HG03064 (cell line): ENCODE data around the gene GSK3A.

ENCODE experiments used
- ATAC-seq: cut with Tn5 transposase; IDR thresholded peaks from one replicate; pipeline ENCODE4 v1.9.1; 2021; ENCODE audit warnings: low read depth; ENCODE audit not compliant: unreplicated experiment

The GSK3A gene

DNA sequence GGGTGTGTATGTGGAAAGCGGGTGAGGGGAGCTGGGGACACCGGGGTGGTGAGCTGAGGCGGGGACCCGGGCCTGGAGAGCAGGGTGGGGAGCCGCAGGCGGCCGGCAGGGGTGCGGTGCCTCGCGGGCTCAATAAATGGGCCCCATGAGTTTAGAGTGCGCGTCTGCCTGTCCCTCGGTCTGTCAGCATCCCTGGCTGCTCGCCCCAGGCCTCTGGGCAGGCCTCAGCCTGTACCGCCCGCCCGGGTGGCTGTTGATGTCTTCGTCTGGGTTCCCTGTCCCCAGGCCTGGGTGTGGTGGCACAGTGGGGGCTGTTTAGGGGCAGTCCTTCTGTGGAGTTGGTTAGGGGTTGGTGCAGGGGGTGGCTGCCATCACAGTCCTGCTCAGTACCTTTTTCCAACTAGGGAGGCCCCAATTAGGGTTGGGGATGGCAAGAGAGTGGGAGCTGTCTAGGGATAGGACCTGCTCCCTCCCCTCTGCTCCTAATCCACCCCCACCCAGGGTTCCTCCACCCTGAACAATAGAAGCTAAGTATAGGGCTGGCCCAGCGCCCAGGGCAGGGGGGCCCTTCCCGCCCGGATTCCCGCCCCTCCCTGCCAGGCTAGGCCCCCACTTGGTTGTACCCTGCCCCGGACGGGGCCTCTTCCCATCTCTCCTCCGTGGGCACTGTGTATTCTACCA, 38.9 kb upstream of the GSK3A start:
- no peak for ATAC-seq

DNA sequence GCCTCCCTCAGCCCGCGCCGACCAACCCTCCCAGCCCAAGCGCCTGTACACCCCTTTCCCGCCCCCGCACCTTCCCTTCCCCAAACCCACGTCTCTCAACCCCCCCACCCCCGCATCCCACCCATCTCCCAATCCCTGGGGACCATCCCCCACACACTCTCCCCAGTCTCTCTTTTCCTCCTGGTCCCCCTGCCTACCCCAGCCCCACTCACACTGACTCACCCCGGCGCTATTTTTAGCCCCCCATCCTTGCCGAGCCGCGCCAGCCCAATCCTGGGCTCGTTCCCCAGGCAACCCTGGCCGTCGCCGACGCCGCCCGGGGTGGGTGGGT, 38.4 kb upstream of the GSK3A start:
- no peak for ATAC-seq

DNA sequence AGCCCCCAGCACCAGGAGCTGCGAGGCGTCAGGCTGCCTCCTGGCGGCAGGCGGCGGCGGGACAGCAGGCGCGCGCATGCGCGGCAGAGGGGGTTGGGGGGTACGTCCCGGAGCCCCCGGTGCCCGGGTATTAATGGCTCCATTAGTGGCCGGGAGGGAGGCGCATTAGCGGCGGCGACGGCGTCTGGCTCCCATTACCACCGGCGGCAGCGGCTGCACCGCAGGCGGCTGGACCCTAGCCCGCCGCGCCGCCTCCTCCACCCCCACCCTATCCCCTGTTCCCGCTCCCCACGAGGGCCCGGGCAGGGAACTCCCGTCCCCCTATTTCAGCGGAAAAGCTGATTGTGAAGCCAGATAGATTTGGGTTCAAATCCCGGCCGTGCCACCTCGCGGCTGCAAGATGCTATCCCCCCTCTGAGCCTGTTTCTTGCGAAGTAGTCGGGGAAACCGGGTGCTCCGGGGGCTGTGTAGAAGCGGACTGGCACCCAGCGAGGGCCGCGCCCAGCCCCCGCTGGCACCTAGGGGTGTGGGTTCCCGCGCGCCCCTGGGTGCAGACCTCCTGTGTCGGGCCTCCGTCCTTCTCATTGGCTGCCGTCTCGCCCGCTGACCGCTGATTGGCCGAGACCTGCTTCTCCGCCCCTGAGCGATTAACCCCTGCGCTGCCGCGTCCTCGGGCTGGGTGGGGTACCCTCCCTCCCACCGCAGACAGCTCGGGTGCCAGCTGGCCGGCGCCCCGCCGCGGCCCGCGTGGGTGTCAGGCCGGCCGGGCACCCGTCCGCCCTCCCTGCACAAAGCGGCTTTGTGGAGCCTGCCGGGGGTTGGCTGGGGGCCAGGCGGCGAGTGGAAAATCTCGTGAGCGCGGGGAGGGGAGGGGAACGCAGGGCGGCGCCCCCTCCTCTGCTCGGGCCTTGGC, 37.8 kb upstream of the GSK3A start:
- ATAC-seq: no peak

DNA sequence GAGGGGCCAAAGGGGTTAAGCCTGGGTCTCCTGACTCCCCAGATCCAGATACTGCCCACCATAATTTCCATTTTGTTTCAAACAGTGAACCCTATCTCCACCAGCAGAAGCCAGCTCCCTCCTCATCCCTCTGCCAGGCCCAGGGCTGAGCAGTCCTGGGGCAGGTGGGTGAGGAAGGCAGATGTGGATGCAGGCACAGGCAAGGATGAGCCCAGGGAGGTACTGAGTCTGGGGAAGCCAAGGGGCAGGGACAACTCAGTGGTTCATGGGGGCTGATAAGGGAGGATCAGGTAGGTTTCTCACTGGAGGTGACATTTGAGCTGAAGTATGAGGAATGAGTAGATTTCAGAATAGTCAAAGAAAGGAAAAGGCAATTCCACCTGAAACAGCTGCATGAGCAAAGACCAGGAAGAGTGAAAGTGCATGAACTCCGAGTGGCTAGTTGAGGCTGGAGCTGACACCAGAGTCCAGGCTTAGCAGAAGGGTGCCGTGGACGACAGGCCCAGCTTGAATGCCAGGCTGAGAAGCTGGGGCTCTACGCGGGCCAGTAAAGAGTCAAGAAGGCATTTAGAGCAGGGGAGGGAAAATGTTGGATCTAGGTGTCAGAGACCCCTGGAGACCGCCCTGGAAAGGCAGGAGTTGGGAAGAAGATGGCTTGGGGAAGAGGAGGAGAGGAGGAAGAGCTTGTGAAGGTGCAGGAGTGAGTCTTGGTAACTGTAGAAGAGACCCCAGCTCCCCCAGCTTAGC, 36.9 kb upstream of the GSK3A start:
- no peak for ATAC-seq

DNA sequence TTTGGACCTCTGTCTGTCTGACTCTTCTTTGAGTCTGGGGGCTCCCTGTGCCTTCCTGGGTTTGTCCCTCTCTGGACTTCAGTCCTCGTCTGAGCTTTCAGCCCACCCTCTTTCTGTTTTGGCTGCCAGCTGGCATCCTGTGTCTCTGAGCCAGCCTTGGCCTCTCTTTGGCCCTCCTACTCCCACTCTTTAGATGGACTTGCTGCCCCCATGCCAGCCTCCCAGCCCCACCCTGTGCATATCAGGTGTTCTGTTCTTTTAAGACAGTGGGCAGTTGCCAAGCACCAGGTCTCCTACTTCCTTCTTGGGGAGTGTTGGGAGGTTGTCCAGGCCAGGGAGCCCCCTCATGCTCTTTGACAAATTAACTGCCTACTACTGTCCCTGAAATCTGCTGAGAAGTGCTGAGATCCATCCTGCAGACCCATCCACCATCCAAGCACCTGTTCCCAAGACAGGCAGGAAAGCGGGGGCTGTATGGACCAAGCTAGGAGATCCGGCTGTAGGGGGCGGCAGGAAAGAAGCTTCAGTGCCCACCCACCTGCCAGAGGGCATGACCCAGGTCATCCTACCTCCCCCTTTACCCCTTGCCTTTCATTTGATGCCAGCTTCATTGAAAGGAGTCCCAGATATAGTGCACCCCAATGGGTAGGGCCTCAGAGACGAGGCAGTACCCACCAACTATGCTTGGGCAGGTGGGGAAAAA, 36.2 kb upstream of the GSK3A start:
- ATAC-seq: no peak

DNA sequence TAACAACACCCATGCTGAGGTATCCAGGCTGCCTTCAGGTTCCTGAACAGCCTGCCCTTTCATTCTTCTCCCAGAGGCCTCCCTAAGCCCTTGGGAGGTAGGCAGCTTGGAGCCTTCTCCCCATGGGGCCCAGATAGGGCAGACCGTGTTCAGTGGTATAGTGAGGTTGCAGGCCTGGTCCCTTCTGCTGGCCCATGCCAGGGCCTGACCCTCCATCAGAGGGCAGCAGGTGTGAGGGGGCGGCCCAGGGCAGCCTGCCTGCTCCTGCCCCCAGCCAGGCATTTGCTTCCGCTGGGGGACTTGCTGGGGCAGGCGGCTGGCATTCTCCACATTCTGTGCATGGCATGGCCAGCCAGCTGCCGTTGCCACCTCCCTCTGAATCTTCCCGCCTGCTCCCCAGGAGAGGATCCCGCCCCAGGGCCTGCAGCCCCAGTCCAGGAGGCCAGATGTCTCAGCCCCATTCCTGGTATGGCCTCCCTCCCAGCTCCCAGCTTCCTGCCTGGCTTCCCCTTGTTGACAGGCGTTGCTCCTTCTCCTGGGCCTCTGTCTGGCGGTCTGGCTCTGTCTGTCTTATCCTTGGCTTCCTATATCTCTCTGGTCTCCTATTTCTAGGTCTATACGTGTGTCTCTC, 35.5 kb upstream of the GSK3A start:
- ATAC-seq: no peak

DNA sequence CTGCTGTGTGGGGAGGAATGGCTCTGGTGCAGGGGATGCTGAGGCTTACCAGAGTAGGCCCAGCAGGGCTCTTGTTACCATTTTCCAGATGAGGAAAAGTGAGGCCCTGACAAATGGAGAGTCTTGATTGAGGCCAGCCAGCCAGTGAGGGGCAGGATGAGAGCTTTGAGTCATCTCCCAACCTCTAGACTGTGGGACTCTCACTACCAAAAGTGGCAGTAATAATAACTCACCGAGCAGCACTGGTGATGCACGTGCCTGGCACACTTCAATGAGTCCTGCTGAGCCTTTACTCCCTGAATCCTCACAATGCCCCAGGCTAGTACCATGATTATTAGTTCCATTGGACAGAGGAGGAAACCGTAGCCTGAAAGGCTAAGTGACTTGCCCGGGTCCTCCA, 34.4 kb upstream of the GSK3A start:
- ATAC-seq: no peak

DNA sequence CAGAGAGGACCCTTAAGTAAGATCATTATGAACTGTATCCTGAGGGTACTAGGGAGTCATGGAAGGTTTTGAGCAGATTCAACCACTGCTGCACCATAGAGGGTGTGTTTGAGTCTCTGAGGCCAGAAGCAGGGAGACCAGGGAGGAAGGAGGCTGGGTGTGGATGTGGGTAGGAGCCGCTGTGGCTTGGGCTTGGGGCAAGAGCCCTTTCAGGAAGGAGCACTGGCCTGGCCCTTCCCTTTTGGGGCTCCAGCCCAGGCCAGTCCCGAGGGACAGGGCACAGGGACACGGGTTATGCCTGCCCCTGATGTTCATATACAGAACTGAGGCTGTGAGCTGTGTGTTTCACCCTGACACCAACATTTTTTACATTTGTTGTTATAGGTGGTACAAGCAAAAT, 33.9 kb upstream of the GSK3A start:
- ATAC-seq: no peak

DNA sequence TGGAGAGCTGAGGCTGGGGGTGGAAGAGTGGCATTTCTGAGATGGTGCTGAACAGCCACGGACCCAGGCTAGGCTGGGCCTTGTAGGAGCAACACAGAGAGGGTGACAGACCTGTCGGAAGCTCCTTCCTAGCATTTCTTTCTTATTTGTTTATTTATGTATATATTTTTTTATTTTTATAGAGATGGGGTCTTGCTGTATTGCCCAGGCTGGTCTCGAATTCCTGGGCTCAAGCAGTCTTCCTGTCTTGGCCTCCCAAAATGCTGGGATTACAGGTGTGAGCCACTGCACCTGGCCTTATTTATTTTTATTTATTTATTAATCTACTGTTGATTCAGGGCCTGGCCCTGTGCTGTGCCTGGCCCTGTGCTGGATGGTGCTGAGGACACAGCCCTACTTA, 33.1 kb upstream of the GSK3A start:
- ATAC-seq: no peak

DNA sequence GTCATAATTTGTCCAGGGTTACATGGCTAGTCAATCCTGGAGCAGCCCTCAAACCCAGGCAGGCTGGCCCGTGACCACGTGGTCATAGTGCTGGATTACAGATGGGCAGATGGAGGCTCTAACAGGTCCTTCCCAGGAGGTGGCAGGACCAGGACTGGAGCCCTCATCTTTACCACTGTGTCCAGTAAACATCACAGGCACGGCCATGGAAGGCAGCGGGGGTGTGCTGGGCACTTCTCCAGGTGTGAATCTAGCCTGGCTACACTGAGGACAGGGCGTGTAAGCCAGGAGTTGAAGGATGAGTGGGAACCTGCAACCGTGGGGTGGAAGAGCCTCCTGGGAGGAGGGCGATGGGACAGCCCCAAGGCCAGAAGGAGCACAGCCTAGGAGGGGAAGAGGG, 32.7 kb upstream of the GSK3A start:
- ATAC-seq: no peak

DNA sequence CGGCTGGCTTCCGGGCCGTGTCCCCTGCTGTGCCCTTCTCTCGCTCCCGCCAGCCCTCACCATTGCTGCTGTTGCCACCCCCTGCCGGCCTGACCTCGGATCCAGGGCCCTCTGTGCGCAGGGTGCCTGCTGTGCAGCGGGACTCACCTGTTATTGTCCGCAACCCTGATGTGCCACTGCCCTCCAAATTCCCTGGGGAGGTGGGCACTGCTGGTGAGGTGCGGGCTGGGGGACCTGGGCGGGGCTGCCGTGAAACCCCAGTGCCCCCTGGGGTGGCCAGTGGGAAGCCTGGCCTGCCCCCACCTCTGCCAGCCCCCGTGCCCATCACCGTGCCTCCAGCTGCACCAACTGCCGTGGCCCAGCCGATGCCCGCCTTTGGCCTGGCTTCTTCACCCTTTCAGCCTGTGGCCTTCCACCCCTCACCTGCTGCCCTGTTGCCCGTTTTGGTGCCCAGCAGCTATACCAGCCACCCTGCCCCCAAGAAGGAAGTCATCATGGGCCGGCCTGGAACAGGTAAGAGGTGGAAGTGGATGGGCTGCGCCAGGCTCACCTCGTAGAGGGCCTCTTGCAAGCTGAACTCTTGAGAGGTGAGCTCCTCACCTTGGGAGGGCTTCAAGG, 31.8 kb upstream of the GSK3A start:
- no peak for ATAC-seq

DNA sequence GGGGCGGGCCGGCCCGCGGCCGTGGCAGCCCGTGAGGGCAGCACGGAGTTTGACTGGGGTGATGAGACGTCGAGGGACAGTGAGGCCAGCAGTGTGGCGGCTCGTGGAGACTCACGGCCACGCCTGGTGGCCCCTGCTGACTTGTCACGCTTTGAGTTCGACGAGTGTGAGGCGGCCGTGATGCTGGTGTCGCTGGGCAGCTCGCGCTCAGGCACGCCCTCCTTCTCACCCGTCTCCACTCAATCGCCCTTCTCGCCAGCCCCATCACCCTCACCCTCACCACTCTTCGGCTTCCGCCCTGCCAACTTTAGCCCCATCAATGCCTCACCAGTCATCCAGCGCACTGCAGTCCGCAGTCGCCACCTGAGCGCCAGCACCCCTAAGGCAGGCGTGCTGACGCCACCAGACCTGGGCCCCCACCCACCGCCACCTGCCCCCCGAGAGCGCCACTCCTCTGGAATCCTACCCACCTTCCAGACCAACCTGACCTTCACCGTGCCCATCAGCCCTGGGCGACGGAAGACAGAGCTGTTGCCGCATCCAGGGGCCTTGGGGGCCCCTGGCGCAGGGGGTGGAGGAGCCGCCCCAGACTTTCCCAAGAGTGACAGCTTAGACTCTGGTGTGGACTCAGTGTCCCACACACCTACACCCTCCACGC, 31.1 kb upstream of the GSK3A start:
- ATAC-seq: no peak

DNA sequence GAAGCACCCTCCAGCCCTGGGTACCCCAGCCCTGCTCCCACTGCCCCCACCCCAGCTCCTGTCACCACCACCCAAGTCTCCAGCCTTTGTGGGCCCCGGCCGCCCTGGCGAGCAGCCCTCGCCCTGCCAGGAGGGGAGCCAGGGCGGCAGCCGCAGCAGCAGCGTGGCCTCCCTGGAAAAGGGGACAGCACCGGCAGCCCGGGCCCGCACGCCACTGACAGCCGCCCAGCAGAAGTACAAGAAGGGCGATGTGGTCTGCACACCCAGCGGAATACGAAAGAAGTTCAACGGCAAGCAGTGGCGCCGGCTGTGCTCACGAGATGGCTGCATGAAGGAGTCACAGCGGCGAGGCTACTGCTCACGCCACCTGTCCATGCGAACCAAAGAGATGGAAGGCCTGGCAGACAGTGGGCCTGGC, 30.6 kb upstream of the GSK3A start:
- no peak for ATAC-seq

DNA sequence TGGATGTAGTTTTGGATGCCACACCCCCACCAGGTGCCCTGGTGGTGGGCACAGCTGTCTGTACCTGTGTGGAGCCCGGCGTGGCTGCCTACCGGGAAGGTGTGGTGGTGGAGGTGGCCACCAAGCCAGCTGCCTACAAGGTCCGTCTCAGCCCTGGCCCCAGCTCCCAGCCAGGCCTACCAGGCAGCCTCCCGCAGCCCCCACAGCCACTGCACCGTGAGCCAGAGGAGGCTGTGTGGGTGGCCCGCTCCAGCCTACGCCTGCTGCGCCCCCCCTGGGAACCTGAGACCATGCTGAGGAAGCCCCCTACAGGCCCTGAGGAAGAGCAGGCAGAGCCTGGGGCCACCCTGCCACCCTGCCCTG, 30.1 kb upstream of the GSK3A start:
- no peak for ATAC-seq

DNA sequence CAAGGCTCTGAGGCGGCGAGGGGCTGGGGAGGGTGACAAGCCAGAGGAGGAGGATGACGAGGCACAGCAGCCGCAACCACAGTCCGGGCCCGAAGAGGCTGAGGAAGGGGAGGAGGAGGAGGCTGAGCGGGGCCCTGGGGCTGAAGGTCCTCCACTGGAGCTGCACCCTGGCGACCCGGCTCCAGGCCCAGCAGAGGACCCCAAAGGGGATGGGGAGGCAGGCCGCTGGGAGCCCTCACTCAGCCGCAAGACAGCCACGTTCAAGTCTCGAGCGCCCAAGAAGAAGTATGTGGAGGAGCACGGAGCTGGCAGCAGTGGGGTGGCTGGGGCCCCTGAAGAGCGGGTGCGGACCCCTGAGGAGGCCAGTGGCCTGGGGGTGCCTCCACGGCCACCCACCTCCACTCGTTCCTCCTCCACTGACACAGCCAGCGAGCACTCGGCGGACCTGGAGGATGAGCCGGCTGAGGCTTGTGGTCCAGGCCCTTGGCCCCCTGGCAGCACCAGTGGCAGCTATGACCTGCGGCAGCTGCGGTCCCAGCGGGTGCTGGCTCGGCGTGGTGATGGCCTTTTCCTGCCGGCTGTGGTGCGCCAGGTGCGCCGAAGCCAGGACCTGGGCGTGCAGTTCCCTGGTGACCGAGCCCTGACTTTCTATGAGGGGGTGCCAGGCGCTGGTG, 29.6 kb upstream of the GSK3A start:
- ATAC-seq: no peak

DNA sequence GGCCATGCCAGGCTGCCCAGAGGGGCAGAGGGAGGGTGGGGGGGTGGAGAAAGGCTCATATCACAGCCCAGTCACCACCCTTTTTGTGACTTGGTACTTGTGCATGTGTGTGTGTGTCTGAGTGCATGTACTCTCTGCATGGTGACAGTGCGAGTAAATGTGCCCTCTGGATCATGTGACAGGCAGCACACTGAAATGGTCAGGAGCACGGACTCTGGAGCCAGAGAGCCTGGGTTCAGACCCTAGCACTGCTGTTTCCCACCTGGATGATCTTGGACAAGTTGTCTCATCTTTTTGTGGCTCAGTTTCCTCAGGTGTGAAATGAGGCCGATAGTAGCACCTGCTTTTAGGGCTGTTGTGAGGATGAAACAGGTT, 28.6 kb upstream of the GSK3A start:
- ATAC-seq: no peak

DNA sequence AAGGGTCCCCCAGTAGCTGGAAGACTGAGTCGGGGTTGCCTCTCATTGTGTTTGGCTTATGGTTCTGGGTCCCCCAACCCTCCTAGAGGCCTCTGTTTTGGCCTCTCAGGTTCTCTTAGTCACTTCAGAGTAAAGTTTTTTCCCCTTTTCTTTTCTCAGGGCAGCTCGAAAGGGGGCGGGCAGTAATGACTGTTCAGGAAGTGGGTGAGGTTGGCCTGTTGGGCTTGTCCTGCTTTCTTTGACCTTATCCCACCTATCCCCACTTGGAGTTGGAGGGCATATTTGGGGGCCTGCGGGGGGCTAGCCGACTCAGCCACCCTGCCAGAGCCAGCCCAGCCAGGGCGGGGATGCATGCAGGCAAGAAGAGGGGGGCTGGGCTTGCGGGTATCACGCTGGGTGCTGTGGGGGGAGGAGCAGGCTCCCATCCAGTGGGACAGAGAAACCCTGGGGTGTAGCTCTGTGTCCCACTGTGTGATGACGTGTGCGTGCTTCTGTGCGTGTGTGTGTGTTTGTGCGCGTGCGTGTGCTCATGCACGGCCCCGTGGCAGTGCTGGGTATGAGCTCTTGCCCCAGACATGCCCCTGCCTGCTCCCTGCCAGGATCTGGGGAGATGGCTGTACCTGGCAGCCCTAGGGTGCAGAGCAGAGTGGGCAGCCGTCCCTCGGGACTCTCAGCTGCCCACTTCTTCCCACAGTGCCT, 28.1 kb upstream of the GSK3A start:
- no peak for ATAC-seq

DNA sequence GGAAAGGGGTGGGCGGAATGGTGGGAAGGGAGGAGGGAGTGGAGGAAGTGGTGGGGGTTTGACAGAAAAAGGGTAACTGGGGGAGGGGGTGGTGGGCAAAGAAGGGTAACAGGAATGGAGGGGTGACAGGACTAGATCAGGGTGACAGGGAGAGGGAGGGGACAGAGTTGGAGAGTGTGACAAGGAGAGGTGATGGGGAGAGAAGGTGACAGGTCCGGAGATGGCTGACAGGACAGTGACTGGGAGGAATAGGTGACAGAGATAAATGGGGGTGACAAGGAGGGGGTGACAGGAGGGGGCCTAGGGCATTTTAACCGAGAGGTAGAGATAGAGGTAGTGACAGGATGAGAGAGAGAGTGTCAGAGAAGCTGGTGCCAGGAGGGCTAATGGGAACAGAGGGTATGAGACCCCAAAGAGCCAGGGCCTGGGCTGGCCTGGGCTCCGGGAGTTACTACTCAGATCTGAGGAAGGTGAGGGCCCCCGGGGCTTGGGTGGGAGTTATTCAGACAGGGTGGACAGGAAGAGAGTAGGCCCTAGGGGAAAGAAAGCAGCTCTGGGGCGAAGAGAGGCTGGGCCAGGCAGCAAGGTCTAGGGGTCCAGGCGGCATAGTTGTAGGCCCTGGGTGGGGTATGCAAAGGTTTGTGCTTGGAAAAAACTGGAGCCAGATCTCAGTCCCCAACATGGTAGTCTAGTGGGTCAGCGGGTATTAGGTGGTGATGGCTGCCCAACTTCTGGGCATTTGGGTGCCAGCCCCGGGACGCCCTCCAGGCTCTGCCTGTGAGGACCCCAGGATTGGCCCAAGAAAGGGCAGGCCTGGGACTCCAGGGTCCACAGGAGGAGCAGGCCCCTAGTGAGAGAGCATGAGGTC, 27.3 kb upstream of the GSK3A start:
- no peak for ATAC-seq
